NCI-H526 treated with DMSO at 0.1 percent for 48 hours (cell line): ENCODE data around the gene TTBK1.

ENCODE experiments used
- DNase-seq: peaks from one replicate; lab custom pipeline; 2025; lab: John Stamatoyannopoulos, UW

Gene TTBK1

GRCh38 chr6:43242908-43243663 lies at the start of gene TTBK1:
TTBK1 (plus strand) TSS chr6:43243481; CDS start chr6:43246661, 3,180 bp downstream.
- peak; percentile 6 for DNase-seq

- DNase-seq = no peak
These were observed 49.4 kb upstream of the TTBK1 start for GRCh38 chr6:43193929-43194328.

DNA sequence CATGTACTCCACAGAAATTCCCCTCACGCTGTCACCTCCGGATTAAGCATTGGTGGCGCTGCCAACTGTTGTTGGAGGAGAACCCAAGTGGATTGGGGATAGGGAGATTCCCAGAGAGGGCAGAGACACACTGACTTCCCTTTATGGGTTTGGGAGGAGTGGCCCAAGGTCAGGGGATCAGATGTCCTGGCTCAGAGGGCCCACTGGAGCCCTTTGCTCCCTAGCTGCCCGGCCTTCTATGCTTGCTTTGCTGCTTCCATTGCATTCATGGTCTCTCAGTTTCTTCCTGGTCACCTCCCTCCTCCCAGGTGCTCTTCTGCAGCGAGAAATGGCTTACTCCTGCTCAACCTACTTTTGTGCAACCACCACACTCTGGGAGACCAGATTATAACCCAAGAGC lies 46.9 kb upstream of the TTBK1 start:
- no peak for DNase-seq

- DNase-seq = no peak
These were observed 43.4 kb upstream of the TTBK1 start for GRCh38 chr6:43199912-43200311.

DNA sequence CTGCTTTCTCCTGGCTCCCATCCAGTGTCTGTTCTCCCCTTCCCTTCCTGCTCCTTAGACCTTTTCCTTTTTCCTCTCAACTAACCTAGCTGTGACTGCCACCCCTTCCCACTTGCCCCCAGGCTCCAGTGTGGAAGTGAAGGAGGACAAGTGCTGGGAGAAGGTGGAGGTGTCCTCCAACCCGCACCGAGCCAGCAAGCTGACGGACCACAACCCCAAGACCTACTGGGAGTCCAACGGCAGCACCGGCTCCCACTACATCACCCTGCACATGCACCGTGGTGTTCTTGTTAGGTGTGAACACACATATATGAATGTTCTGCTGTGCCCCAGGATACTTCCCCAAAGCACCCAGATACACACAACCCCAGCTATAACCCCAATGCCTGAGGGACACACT lies 42.7 kb upstream of the TTBK1 start:
- no peak for DNase-seq

GRCh38 chr6:43202451-43202850 lies 40.8 kb upstream of the TTBK1 start:
- DNase-seq = no peak

GRCh38 chr6:43203029-43203717 lies 40.1 kb upstream of the TTBK1 start:
- no peak for DNase-seq

DNA sequence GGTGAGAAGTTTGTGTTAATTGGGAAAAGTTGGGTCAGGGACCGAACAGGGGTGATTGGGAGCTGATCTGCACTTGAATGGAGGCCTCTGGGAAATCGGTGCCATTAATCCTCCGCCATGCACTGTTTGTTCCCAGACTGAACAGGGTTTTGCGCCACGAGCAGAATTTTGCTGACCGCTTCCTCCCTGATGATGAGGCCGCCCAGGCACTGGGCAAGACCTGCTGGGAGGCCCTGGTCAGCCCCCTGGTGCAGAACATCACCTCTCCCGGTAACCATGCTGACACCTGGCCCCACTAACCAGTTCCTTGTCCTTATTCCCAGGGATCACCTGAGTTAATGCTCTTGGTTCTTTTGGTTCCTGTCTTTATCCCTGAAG lies 39.6 kb upstream of the TTBK1 start:
- DNase-seq = no peak

DNA sequence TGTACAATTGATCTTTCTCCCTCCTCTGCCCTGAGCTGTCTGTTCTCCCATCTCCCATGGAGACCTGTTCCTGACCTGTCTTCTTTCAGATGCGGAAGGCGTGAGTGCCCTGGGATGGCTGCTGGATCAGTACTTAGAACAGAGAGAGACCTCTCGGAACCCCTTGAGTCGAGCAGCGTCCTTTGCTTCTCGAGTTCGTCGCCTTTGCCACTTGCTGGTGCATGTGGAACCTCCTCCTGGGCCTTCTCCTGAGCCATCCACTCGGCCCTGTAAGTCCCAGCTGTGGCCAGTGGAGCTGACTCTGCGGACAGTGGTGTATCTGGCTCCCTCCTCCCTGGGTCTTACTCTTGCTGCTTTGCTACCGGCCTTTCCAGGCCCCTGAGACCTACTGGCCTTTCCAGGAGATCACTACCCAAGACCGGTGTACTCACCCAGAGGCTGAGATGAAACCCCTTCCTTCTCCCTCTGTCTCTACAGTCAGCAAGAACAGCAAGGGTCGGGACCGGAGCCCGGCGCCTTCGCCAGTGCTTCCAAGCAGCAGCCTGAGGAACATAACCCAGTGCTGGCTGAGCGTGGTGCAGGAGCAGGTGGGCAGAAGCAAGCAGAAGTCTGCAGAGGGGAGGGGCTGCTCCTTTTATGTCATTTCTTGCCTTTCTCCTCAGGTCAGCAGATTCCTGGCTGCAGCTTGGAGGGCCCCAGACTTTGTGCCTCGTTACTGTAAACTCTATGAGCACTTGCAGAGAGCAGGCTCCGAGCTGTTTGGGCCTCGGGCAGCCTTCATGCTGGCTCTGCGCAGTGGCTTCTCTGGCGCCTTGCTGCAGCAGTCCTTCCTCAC lies 38.8 kb upstream of the TTBK1 start:
- no peak for DNase-seq

DNA sequence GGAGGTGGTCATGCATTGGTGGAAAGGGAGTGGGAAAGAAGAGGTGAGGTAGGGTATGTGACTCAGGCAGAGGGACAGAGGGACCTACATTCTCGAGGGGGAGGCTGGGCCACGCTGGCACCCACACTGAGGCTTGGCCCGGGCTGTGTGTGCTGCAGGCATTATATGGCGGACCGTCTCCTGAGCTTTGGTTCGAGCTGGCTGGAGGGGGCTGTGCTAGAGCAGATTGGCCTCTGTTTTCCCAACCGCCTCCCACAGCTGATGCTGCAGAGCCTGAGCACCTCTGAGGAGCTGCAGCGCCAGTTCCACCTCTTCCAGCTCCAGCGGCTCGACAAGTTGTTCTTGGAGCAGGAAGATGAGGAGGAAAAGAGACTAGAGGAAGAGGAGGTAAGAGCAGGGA lies 37.4 kb upstream of the TTBK1 start:
- DNase-seq = no peak

GRCh38 chr6:43207286-43207685 lies 36.0 kb upstream of the TTBK1 start:
- no peak for DNase-seq

DNA sequence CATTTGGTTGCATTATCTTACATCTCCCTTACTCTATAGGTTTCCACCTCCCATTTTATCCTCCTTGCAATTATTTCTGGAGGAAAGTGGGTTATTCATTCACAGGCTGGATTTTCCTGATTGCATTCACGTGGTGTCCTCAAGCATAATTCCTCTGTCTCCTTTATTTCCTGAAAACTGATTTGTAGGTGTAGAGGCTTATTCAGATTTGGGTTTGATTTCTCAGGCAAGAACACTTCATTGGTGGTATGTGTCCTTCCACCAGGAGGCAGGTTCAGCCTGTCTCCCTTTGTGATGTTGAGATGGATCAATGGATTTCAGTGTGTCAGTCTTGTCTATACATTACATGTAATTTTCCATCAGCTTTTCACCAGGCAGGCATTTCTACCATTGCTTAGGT lies 31.3 kb upstream of the TTBK1 start:
- no peak for DNase-seq

DNA sequence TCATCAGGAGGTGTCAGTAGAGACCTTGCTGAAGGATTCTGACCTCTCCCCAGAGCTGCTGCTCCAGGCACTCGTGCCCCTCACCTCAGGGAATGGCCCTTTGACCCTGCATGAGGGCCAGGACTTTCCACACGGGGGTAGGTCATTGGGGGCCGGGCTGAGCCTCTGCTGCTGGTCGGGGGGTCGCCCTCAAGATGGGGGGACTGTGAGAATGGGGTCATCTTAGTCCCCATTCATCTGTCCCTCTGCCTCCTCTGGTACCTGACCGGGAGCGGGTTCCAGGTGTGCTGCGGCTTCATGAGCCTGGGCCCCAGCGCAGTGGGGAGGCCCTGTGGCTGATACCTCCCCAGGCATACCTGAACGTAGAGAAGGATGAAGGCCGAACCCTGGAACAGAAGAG lies 29.9 kb upstream of the TTBK1 start:
- no peak for DNase-seq

DNA sequence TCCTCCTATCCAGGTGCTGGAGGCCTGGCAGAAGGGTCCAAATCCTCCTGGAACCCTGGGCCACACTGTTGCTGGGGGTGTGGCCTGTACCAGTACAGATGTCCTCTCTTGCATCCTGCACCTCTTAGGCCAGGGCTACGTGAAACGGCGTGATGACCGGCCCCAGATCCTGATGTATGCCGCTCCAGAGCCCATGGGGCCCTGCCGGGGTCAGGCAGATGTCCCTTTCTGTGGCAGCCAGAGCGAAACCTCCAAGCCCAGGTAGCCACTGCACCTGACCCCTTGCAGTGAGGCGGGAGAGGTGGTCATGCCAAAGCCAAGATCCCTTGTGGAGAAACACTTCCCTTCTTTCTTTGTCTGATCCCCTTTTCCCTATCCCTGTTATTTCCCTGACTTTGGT lies 28.2 kb upstream of the TTBK1 start:
- DNase-seq = no peak

DNA sequence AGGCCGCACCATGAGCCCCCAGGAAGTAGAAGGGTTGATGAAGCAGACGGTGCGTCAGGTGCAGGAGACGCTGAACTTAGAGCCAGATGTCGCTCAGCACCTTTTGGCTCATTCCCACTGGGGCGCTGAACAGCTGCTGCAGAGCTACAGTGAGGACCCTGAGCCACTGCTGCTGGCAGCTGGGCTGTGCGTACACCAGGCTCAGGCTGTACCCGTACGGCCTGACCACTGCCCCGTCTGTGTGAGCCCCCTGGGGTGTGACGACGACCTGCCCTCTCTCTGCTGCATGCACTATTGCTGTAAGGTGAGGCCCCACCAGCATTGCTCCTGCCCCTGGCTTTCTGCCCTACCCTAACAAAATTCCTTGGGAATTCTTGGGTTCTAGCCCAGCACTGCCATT lies 27.1 kb upstream of the TTBK1 start:
- DNase-seq = no peak

DNA sequence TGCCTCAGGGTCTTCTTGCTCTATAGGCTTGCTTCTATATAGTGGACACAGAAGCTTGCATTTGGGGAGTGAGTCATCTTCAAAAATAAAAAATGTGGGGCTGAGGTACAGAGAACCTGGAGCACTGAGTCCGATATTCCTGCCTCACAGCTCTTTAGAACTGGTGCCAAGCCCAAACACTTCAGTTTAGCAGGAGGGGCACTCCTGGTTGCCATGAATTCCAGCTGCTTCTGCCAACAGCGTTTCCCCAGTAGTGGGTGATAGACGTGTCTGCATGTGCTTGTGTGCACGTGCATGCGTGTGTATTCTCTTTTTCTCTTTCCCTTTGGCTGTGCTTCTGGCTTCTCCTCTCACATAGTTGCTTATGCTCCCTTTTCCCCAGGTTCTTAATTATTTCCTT lies 25.9 kb upstream of the TTBK1 start:
- no peak for DNase-seq

- DNase-seq = no peak
These were observed 24.2 kb upstream of the TTBK1 start for GRCh38 chr6:43219119-43219518.

GRCh38 chr6:43219814-43220213 lies 23.5 kb upstream of the TTBK1 start:
- no peak for DNase-seq

DNA sequence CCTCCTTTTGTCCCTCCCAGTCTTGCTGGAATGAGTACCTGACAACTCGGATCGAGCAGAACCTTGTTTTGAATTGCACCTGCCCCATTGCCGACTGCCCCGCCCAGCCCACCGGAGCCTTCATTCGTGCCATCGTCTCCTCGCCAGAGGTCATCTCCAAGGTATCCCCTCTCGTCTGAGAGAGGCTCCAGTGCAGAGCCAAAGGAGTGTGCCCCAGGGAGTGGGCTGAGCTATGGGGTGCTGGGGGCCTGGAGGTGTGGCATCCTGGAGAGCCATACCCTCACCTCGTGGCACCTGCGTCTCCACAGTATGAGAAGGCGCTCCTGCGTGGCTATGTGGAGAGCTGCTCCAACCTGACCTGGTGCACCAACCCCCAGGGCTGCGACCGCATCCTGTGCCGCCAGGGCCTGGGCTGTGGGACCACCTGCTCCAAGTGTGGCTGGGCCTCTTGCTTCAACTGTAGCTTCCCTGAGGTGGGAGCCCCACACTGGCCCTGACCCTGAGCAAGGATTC lies 22.8 kb upstream of the TTBK1 start:
- DNase-seq = no peak

- no peak for DNase-seq
These were observed 22.0 kb upstream of the TTBK1 start for GRCh38 chr6:43221046-43221972.

DNA sequence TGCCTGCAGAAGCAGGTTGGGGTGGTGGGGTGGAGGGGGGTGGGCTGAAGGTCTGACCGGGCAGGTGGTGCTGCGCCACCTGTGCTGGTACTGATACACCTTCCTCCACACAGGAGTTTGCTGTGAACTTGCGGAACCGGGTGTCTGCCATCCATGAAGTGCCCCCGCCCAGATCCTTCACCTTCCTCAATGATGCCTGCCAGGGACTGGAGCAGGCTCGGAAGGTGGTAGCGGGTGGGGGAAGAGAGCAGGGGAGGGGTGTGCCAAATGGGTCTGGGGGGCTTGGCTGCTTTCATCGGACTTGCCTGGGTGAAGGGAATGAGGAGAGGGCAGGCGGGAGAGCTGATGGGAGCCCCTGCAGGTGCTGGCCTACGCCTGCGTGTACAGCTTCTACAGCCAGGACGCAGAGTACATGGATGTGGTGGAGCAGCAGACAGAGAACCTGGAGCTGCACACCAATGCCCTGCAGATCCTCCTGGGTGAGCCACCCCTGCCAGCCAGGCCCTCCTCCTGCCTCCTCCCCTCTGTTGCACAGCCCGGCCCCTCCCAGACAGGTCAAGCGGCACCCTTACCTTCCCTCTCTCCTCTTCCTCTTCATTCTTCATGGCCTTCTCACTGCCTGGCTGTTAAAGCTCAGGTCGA lies 20.7 kb upstream of the TTBK1 start:
- DNase-seq = no peak
